Stimulated activated CD4-positive, alpha-beta T cell treated with anti-CD3 and anti-CD28 coated beads, Interleukin-15, amount 100 ng/mL, for 48 hours (primary cell): ENCODE data around the gene MCC.

Experiments
- DNase-seq, 2 donors: peaks; one replicate each; pipeline ENCODE4 v3.0.0-alpha.2; 2020; ENCODE audit warnings: low read depth in 2 of 2

Gene MCC

GRCh38 chr5:113319256-113320053 is 168.8 kb downstream of the MCC start:
- DNase-seq: no peak

- no peak for DNase-seq
These were observed 170.6 kb downstream of the MCC start for GRCh38 chr5:113317636-113318035.

GRCh38 chr5:113311301-113311700 is 177.0 kb downstream of the MCC start:
- DNase-seq: no peak

GRCh38 chr5:113302120-113302519 is 186.1 kb downstream of the MCC start:
- no peak for DNase-seq

- no peak for DNase-seq
These were observed 188.7 kb downstream of the MCC start for GRCh38 chr5:113299591-113299990.

GRCh38 chr5:113296676-113297075 is 191.6 kb downstream of the MCC start:
- DNase-seq: no peak

- DNase-seq: no peak
These were observed 193.1 kb downstream of the MCC start for GRCh38 chr5:113295111-113295539.

- peak; percentile 50 to 77 for DNase-seq
These were observed 193.7 kb downstream of the MCC start for GRCh38 chr5:113294311-113295110.

- no peak for DNase-seq
These were observed 194.3 kb downstream of the MCC start for GRCh38 chr5:113293975-113294310.

GRCh38 chr5:113293068-113293974 is 194.9 kb downstream of the MCC start:
- no peak for DNase-seq

- DNase-seq: no peak
These were observed 195.8 kb downstream of the MCC start for GRCh38 chr5:113292462-113292861.

GRCh38 chr5:113283558-113283957 is 204.7 kb downstream of the MCC start:
- DNase-seq: no peak

- DNase-seq: no peak
These were observed 205.8 kb downstream of the MCC start for GRCh38 chr5:113282472-113282871.

- DNase-seq: no peak
These were observed 207.1 kb downstream of the MCC start for GRCh38 chr5:113281194-113281593.

- no peak for DNase-seq
These were observed 207.7 kb downstream of the MCC start for GRCh38 chr5:113280541-113280940.

- DNase-seq: no peak
These were observed 209.3 kb downstream of the MCC start for GRCh38 chr5:113278976-113279375.

GRCh38 chr5:113276493-113276892 is 211.8 kb downstream of the MCC start:
- DNase-seq: no peak

- DNase-seq: no peak
These were observed 212.3 kb downstream of the MCC start for GRCh38 chr5:113276001-113276400.

GRCh38 chr5:113274836-113275414 is 213.3 kb downstream of the MCC start:
- no peak for DNase-seq

GRCh38 chr5:113273948-113274347 is 214.3 kb downstream of the MCC start:
- no peak for DNase-seq

GRCh38 chr5:113271745-113272454 is 216.4 kb downstream of the MCC start:
- no peak for DNase-seq
